ENCODE data around the gene RFX3. TPM values are rescaled to one million over a fixed set of nuclear protein-coding genes. Genes with fewer than 3 reads are reported as not detected.

The RFX3 gene
- total RNA-seq, 2 experiments from 2014 or later, result 6.8 to 9.0 TPM

- DNase-seq (no peak), ATAC-seq (no peak)
- Mint-ChIP-seq H3K27ac (no peak overlapping the region), H3K27me3 (ENCODE audit: low read depth) (no peaks in the 10 kb centered on the region), H3K4me1 (ENCODE audit: low read depth) (no peaks in the 10 kb centered on the region), H3K36me3 (ENCODE audit: low read depth) (peaks cover 15% of the 10 kb centered on the region), H3K4me3 (no peak overlapping the region), H3K9me3 (ENCODE audit: insufficient read depth) (peaks cover 6% of the 10 kb centered on the region)
- ChIA-PET POLR2A (no interaction called here), CTCF (interaction anchor here (1.0 kb wide), 1 partner anchor 49 kb away, joined by 3 read pairs; no protein-coding TSS in a partner anchor)
Observed at GRCh38 chr9:3290231-3290840, 235.5 kb downstream of the RFX3 start.

- CTCF ChIA-PET, result no interaction called here
- no peaks in the 10 kb centered on the region for H3K4me1 Mint-ChIP-seq (ENCODE audit: low read depth)
- POLR2A ChIA-PET, result no interaction called here
- no peak overlapping the region for H3K4me3 Mint-ChIP-seq
- no peaks in the 10 kb centered on the region for H3K27me3 Mint-ChIP-seq (ENCODE audit: low read depth)
- H3K27ac Mint-ChIP-seq, result no peak overlapping the region
- DNase-seq, result no peak
- H3K9me3 Mint-ChIP-seq (ENCODE audit: insufficient read depth), result no peaks in the 10 kb centered on the region
- ATAC-seq, result no peak
- peaks cover 15% of the 10 kb centered on the region for H3K36me3 Mint-ChIP-seq (ENCODE audit: low read depth)
Observed at GRCh38 chr9:3288686-3289085, 237.1 kb downstream of the RFX3 start.

GRCh38 chr9:3285365-3286161 lies 240.2 kb downstream of the RFX3 start:
- no peak for DNase-seq
- no peak for ATAC-seq
- Mint-ChIP-seq H3K9me3 (ENCODE audit: insufficient read depth) (no peaks in the 10 kb centered on the region), H3K36me3 (ENCODE audit: low read depth) (peaks cover 13% of the 10 kb centered on the region), H3K4me3 (no peak overlapping the region), H3K27me3 (ENCODE audit: low read depth) (no peaks in the 10 kb centered on the region), H3K4me1 (ENCODE audit: low read depth) (no peaks in the 10 kb centered on the region), H3K27ac (no peak overlapping the region)
- ChIA-PET CTCF (no interaction called here), POLR2A (no interaction called here)

GRCh38 chr9:3282365-3282764 lies 243.4 kb downstream of the RFX3 start:
- Mint-ChIP-seq H3K36me3 (ENCODE audit: low read depth) (peaks cover 3% of the 10 kb centered on the region), H3K4me3 (no peak overlapping the region), H3K27ac (no peak overlapping the region), H3K9me3 (ENCODE audit: insufficient read depth) (no peaks in the 10 kb centered on the region), H3K4me1 (ENCODE audit: low read depth) (peaks cover 2% of the 10 kb centered on the region), H3K27me3 (ENCODE audit: low read depth) (no peaks in the 10 kb centered on the region)
- DNase-seq (no peak), ATAC-seq (no peak)
- ChIA-PET CTCF (interaction anchor here (0.8 kb wide), 1 partner anchor 157 kb away, joined by 3 read pairs; no protein-coding TSS in a partner anchor), POLR2A (no interaction called here)

GRCh38 chr9:3281399-3281798 lies 244.4 kb downstream of the RFX3 start:
- H3K4me3 Mint-ChIP-seq, result no peak overlapping the region
- POLR2A ChIA-PET, result no interaction called here
- H3K27ac Mint-ChIP-seq, result no peak overlapping the region
- CTCF ChIA-PET, result no interaction called here
- H3K4me1 Mint-ChIP-seq (ENCODE audit: low read depth), result peaks cover 8% of the 10 kb centered on the region
- no peaks in the 10 kb centered on the region for H3K9me3 Mint-ChIP-seq (ENCODE audit: insufficient read depth)
- DNase-seq (no peak), ATAC-seq (no peak)
- no peaks in the 10 kb centered on the region for H3K27me3 Mint-ChIP-seq (ENCODE audit: low read depth)
- H3K36me3 Mint-ChIP-seq (ENCODE audit: low read depth), result peaks cover 2% of the 10 kb centered on the region

- no peak for ATAC-seq
- DNase-seq, result no peak
- Mint-ChIP-seq H3K4me3 (no peak overlapping the region), H3K36me3 (ENCODE audit: low read depth) (no peaks in the 10 kb centered on the region), H3K9me3 (ENCODE audit: insufficient read depth) (no peaks in the 10 kb centered on the region), H3K27me3 (ENCODE audit: low read depth) (no peaks in the 10 kb centered on the region), H3K27ac (no peak overlapping the region), H3K4me1 (ENCODE audit: low read depth) (peaks cover 8% of the 10 kb centered on the region)
- CTCF ChIA-PET, result no interaction called here
- POLR2A ChIA-PET, result no interaction called here
Observed at GRCh38 chr9:3277200-3277599, 248.6 kb downstream of the RFX3 start.

GRCh38 chr9:3271581-3271980 lies 254.2 kb downstream of the RFX3 start:
- H3K36me3 Mint-ChIP-seq (ENCODE audit: low read depth), result peaks cover 8% of the 10 kb centered on the region
- ChIA-PET CTCF (no interaction called here), POLR2A (no interaction called here)
- no peaks in the 10 kb centered on the region for H3K9me3 Mint-ChIP-seq (ENCODE audit: insufficient read depth)
- H3K4me1 Mint-ChIP-seq (ENCODE audit: low read depth), result no peaks in the 10 kb centered on the region
- no peak overlapping the region for H3K4me3 Mint-ChIP-seq
- H3K27ac Mint-ChIP-seq, result no peak overlapping the region
- no peak for DNase-seq
- H3K27me3 Mint-ChIP-seq (ENCODE audit: low read depth), result no peaks in the 10 kb centered on the region
- ATAC-seq, result no peak

GRCh38 chr9:3271157-3271556 lies 254.6 kb downstream of the RFX3 start:
- ATAC-seq (no peak), DNase-seq (no peak)
- no peaks in the 10 kb centered on the region for H3K9me3 Mint-ChIP-seq (ENCODE audit: insufficient read depth)
- H3K4me1 Mint-ChIP-seq (ENCODE audit: low read depth), result no peaks in the 10 kb centered on the region
- no peak overlapping the region for H3K27ac Mint-ChIP-seq
- H3K36me3 Mint-ChIP-seq (ENCODE audit: low read depth), result peaks cover 8% of the 10 kb centered on the region
- CTCF ChIA-PET, result no interaction called here
- no peak overlapping the region for H3K4me3 Mint-ChIP-seq
- POLR2A ChIA-PET, result no interaction called here
- H3K27me3 Mint-ChIP-seq (ENCODE audit: low read depth), result no peaks in the 10 kb centered on the region

GRCh38 chr9:3268223-3268622 lies 257.6 kb downstream of the RFX3 start:
- no peaks in the 10 kb centered on the region for H3K9me3 Mint-ChIP-seq (ENCODE audit: insufficient read depth)
- DNase-seq (no peak), ATAC-seq (no peak)
- H3K4me3 Mint-ChIP-seq, result no peak overlapping the region
- no peak overlapping the region for H3K27ac Mint-ChIP-seq
- POLR2A ChIA-PET, result no interaction called here
- peaks cover 8% of the 10 kb centered on the region for H3K36me3 Mint-ChIP-seq (ENCODE audit: low read depth)
- H3K27me3 Mint-ChIP-seq (ENCODE audit: low read depth), result no peaks in the 10 kb centered on the region
- H3K4me1 Mint-ChIP-seq (ENCODE audit: low read depth), result no peaks in the 10 kb centered on the region
- CTCF ChIA-PET, result interaction anchor here (2.0 kb wide), 1 partner anchor 27 kb away, joined by 7 read pairs; no protein-coding TSS in a partner anchor

- H3K4me3 Mint-ChIP-seq, result no peak overlapping the region
- no peaks in the 10 kb centered on the region for H3K36me3 Mint-ChIP-seq (ENCODE audit: low read depth)
- ChIA-PET CTCF (no interaction called here), POLR2A (no interaction called here)
- H3K27me3 Mint-ChIP-seq (ENCODE audit: low read depth), result no peaks in the 10 kb centered on the region
- DNase-seq, result no peak
- H3K9me3 Mint-ChIP-seq (ENCODE audit: insufficient read depth), result no peaks in the 10 kb centered on the region
- no peaks in the 10 kb centered on the region for H3K4me1 Mint-ChIP-seq (ENCODE audit: low read depth)
- ATAC-seq, result no peak
- H3K27ac Mint-ChIP-seq, result no peak overlapping the region
Observed at GRCh38 chr9:3263698-3264097, 262.1 kb downstream of the RFX3 start.

- no peak overlapping the region for H3K27ac Mint-ChIP-seq
- no peaks in the 10 kb centered on the region for H3K9me3 Mint-ChIP-seq (ENCODE audit: insufficient read depth)
- DNase-seq, result no peak
- no peaks in the 10 kb centered on the region for H3K4me1 Mint-ChIP-seq (ENCODE audit: low read depth)
- POLR2A ChIA-PET, result no interaction called here
- no peaks in the 10 kb centered on the region for H3K27me3 Mint-ChIP-seq (ENCODE audit: low read depth)
- CTCF ChIA-PET, result interaction anchor here (1.1 kb wide), 1 partner anchor 178 kb away, joined by 3 read pairs; no protein-coding TSS in a partner anchor
- ATAC-seq, result no peak
- no peak overlapping the region for H3K4me3 Mint-ChIP-seq
- H3K36me3 Mint-ChIP-seq (ENCODE audit: low read depth), result no peaks in the 10 kb centered on the region
Observed at GRCh38 chr9:3262826-3263529, 262.8 kb downstream of the RFX3 start.

- POLR2A ChIA-PET, result no interaction called here
Observed at GRCh38 chr9:3261484-3261883, 264.3 kb downstream of the RFX3 start.

More at GRCh38 chr9:3261484-3261883, 264.3 kb downstream of the RFX3 start:
- Mint-ChIP-seq H3K27ac (no peak overlapping the region), H3K9me3 (ENCODE audit: insufficient read depth) (no peaks in the 10 kb centered on the region), H3K36me3 (ENCODE audit: low read depth) (peaks cover 2% of the 10 kb centered on the region), H3K4me1 (ENCODE audit: low read depth) (no peaks in the 10 kb centered on the region), H3K4me3 (no peak overlapping the region), H3K27me3 (ENCODE audit: low read depth) (no peaks in the 10 kb centered on the region)
- DNase-seq (no peak), ATAC-seq (no peak)
- CTCF ChIA-PET, result interaction anchor here (1.1 kb wide), 1 partner anchor 180 kb away, joined by 3 read pairs; no protein-coding TSS in a partner anchor

Data from activated CD8-positive, alpha-beta T cell treated with anti-CD3 and anti-CD28 coated beads, Interleukin-2, amount 10 ng/mL, durations not matched to agents 7 days and 5 days (primary cell).